Sigmoid colon (tissue), 4 donors: ENCODE data around the gene F13A1.

Experiments
- CTCF ChIP-seq, 4 experiments: fragments of 450-650 bp in 3 of 4; fragments of 200-600 bp in 1 of 4; IDR thresholded peaks; one replicate each; pipeline ENCODE4 v1.5.1; 2016 to 2019; ENCODE audit warnings: antibody characterized with exemption in 4 of 4, mild to moderate bottlenecking in 3 of 4, moderate library complexity in 2 of 4
- EP300 ChIP-seq, 4 donors: sonication (generic); formaldehyde crosslinking; IDR thresholded peaks; one replicate each; pipeline ENCODE4 v1.6.1; 2017; ENCODE audit warnings: antibody characterized with exemption in 4 of 4
- POLR2A ChIP-seq, 2 donors: fragments of 450-650 bp; IDR thresholded peaks; one replicate each; pipeline ENCODE4 v1.6.1; 2016; ENCODE audit warnings: antibody characterized with exemption in 2 of 2, mild to moderate bottlenecking in 2 of 2, moderate library complexity in 2 of 2

GRCh38 chr6:6148192-6148815, 172.2 kb downstream of the F13A1 start:
- no peak for TF ChIP-seq CTCF (IDR thresholded peaks at IDR 0.05)
- TF ChIP-seq POLR2A (IDR thresholded peaks at IDR 0.05) = no peak
- TF ChIP-seq EP300 (IDR thresholded peaks at IDR 0.05) = no peak
